Stimulated activated CD4-positive, alpha-beta T cell treated with anti-CD3 and anti-CD28 coated beads, Interleukin-4, amount 100 ng/mL, for 48 hours (primary cell): ENCODE measurements around the gene SLC1A6.
"Not testable (repeated sequence)": the region's sequence is repeated elsewhere in the genome, so short reads cannot be mapped to it uniquely, and the experiment has no call there.

Experiments used
- DNase-seq, 2 donors: peaks; one replicate each; pipeline ENCODE4 v3.0.0-alpha.2; 2020; ENCODE audit warnings: low read depth in 2 of 2

Gene SLC1A6

DNA sequence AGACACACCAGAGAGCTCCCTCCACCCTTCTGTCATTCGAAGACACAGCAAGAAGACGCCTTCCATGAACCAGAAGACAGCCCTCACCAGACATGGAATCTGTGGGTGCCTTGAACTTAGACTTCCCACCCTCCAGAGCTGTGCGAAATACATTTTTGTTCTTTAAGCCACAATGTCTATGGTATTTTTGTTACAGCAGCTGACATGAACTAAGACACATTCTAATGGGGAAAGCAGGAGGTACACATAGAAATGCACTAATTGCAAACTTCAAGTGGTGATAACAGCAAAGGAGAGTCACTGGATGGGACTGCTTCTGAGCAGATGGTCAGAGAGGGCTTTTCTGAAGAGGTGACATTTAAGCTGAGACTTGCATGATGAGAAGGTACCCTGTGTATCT, 22.2 kb downstream of the SLC1A6 start:
- DNase-seq = no peak

DNA sequence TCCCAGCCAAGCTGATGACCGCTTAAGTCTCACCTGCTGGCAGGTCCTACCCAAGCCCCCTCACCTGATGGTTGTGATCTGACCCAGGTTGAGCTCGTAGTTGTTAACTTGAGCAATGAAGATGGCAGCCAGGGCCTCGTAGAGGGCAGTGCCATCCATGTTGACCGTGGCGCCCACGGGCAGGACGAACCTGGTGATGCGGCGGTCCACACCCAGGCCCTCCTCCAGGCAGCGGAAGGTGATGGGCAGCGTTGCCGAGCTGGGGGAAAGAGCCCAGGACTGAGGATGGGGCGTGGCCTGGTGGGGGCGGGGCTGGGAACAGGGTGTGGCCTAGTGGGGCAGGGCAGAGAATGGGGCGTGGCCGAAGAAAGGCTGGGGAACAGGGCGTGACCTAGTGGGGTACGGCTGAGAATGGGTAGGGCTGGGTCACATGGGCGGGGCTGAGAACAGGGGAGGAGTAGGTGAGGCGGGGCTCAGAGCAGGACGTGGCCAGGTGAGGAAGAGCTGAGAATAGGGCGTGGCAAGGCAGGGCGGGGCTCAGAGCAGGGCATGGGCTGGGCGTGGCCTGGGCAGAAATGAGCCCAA, 25.5 kb downstream of the SLC1A6 start:
- DNase-seq = no peak

- no peak for DNase-seq
Measured at GRCh38 chr19:14952767-14953166, 26.9 kb downstream of the SLC1A6 start.

DNA sequence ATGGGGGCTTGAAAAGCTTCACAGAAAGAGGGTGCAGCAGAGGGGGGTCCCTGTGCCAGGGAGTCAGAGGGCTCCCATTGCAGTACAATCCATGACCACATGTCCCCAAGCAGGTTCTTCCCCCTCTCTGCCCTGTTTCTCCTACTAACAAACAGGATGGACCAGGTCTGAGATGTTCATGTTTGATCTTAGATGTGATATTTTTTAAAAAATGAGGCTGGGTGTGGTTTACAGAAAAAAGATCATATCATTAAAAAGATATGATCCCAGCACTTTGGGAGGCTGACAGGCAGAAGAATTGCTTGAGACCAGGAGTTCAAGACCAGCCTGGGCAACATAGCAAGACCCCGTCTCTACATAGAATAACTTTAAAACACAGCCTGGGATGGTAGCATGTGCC, 29.2 kb downstream of the SLC1A6 start:
- no peak for DNase-seq

DNA sequence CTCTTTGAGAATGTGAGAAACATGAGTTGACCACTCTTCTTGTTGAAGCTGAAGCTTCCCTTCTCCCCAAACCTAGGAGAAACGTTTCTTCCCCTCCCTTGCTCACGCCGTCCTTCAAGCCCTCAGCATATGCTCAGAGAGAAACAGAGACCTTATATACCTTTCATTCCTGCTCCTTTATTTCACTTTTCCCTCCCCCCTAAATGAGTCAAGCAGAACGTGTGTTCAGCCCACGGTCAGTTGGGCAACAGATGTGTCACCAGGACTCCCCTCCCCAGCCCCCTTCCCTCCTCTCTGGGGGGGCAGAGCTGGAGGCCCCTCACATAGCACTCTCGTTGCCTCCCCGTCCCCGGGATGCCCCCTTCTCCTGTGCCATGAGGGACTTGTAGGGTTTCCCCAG, 29.8 kb downstream of the SLC1A6 start:
- no peak for DNase-seq

- not testable (repeated sequence) for DNase-seq
Measured at GRCh38 chr19:14949413-14949812, 30.3 kb downstream of the SLC1A6 start.

DNA sequence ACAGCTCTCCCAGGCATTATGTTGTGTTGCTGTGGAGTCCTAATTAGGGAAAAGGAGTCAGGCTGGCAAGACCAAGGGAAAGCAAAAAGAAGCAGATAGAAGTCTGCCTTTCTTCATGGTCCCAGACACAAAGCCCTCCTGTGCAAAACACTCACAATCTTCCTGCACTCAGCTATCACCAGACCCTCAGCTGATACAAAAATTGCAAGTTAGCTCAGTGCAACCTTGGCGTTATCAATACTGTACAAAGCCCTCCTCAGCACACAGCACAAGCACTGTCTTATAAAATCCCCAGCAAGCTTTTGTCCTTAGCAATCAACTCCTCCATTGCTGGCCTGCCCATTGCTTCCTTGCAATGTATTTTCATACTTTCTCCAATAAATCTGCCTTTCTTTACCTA, 35.2 kb downstream of the SLC1A6 start:
- DNase-seq = no peak

DNA sequence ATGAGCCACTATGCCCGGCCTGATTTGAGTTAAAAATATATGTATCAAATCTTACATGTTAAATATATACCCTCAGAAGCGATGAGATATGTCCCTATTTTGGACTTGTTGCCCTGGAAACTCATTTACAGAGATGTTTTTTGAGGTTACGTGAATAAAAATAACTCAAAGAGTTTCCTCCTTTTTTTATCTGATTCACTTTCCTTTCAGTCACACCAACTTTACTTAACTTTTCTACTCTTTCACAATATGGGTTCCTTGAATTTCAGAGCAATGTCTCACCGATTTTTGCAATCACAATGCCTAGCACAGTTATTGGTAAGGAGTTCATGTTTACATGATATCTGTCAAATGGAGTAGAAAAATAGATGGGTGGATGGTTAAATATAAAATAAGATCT, 36.1 kb downstream of the SLC1A6 start:
- no peak for DNase-seq

- DNase-seq = no peak
Measured at GRCh38 chr19:14941189-14941588, 38.5 kb downstream of the SLC1A6 start, which contains the start of gene OR7C2. OR7C2 (plus strand) TSS chr19:14941489; CDS start chr19:14941489, 0 bp downstream.

DNA sequence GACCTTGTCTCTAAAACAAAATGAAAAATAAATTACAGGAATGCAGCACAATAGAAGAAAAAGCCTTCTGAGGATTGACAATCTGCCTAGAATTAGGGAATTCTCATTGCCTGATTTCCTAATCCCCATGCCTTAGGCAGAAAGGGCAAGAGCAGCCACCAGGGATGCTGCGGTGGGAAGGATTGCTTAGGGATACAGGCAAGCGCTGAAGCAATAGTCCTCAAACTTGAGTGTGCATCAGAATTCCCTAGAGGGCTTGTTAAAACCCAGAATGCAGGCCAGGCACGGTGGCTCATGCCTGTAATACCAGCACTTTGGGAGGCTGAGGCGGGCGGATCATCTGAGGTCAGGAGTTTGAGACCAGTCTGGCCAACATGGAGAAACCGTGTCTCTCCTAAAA, 39.4 kb downstream of the SLC1A6 start:
- DNase-seq = no peak

- no peak for DNase-seq
Measured at GRCh38 chr19:14933506-14933905, 46.2 kb downstream of the SLC1A6 start.

DNA sequence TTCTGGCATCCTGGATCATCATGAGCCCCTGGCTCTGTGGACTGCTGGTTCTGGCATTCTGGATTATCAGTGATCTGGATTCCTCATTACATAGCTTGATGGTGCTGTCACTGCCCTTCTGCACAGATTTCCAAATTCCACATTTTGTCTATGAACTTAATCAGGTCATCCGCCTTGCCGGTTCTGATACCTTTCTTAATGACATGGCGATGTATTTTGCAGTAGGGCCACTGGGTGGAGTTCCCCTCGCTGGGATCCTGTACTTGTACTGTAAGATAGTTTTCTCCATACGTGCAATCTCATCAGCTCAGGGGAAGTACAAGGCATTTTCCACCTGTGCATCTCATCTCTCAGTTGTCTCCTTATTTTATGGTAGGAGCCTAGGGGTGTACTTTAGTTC, 62.8 kb downstream of the SLC1A6 start:
- DNase-seq = no peak

DNA sequence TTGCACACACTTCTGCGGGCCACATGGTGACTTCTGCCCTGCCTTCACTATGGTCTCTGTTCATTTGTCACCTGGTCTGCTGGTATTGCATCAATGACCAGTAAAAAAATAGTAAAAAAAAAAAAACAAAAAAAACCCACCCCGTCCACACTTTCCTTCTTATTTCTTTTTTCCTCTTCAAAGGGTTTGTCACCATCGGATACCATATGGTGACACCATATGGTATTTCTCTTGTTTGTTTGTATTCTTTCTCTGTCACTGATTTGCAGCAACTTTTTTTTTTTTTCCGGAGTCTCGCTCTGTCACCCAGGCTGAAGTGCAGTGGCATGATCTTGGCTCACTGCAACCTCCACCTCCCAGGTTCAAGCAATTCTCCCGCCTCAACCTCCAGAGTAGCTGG, 64.5 kb downstream of the SLC1A6 start:
- DNase-seq = no peak

GRCh38 chr19:14906711-14907110, 73.0 kb downstream of the SLC1A6 start:
- DNase-seq = no peak

DNA sequence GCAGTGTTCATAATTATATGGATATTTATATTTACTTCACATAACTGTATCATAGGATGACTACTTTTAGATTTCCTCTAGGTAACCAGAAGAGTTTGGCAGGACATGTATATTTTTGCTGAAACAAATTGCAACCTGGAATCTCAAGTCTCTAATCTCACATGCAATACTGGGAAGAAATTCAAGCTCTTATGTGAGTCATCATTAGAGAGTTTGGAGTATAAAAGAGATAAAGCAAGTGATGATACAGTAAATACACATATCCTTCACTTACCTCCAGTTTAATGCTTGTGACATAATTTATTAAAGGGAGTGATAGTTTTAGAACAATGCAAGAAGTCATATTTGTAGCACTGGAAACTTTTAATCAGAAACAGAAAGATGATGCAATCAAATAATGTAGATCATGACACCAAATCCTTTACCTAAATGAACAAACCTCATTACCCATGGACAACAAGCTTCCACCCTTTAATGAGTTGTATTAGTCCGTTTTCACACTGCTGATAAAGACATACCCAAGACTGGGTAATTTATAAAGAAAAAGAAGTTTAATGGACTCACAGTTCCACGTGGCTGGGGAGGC, 77.9 kb downstream of the SLC1A6 start:
- DNase-seq = no peak
